Gastrocnemius medialis (tissue), 4 donors: ENCODE results near the gene ALDH6A1. TPM values are rescaled to one million over a fixed set of nuclear protein-coding genes. Genes with fewer than 3 reads are reported as not detected.

Source experiments
- ATAC-seq, 2 donors: fragments of 150-250 bp; one replicate each; pipeline ENCODE4 v1.9.1; 2016
- DNase-seq, 2 donors: peaks; one replicate each; pipeline ENCODE4 v3.0.0-alpha.2; 2019
- H3K27ac ChIP-seq, 4 donors: fragments of 200-600 bp; sonication (generic); 1 replicate in 1 of 4; 2 replicates in 3 of 4; pipeline ENCODE4 v1.5.1; 2016 to 2018; ENCODE audit warnings: mild to moderate bottlenecking in 2 of 4, moderate library complexity in 1 of 4
- H3K27me3 ChIP-seq, 3 donors: fragments of 200-600 bp; sonication (generic) in 2 of 3; 1 replicate in 1 of 3; 2 replicates in 2 of 3; pipeline versions ENCODE4 v1.5.1 to v1.6.0; 2016 to 2019; ENCODE audit warnings: mild to moderate bottlenecking in 1 of 3, moderate library complexity in 1 of 3
- H3K36me3 ChIP-seq, 2 donors: fragments of 200-600 bp; sonication (generic) in 1 of 2; one replicate each; pipeline ENCODE4 v1.5.1; 2017 to 2018
- H3K4me1 ChIP-seq, 2 donors: fragments of 200-600 bp; sonication (generic) in 1 of 2; one replicate each; pipeline ENCODE4 v1.5.1; 2016 to 2017; ENCODE audit warnings: mild to moderate bottlenecking in 2 of 2
- H3K4me3 ChIP-seq, 4 donors: fragments of 200-600 bp; sonication (generic) in 3 of 4; 1 replicate in 1 of 4; 2 replicates in 3 of 4; pipeline ENCODE4 v1.5.1; 2016 to 2019; ENCODE audit warnings: mild to moderate bottlenecking in 2 of 4
- H3K9me3 ChIP-seq, 3 donors: fragments of 200-600 bp; sonication (generic) in 2 of 3; 1 replicate in 1 of 3; 2 replicates in 2 of 3; pipeline ENCODE4 v1.5.1; 2016 to 2019
- CTCF ChIP-seq, 5 experiments: fragments of 450-650 bp in 3 of 5; fragments of 200-600 bp in 2 of 5; sonication (generic) in 2 of 5; IDR thresholded peaks in 4 of 5; conservative IDR thresholded peaks in 1 of 5; 1 replicate in 4 of 5; 2 replicates in 1 of 5; pipeline ENCODE4 v1.5.1; 2016 to 2019; ENCODE audit warnings: antibody characterized with exemption in 5 of 5, mild to moderate bottlenecking in 3 of 5, moderate library complexity in 3 of 5
- POLR2A ChIP-seq, 2 donors: fragments of 450-650 bp; IDR thresholded peaks; one replicate each; pipeline ENCODE4 v1.6.1; 2017; ENCODE audit warnings: antibody characterized with exemption in 2 of 2, mild to moderate bottlenecking in 2 of 2, moderate library complexity in 2 of 2
- in situ Hi-C, 4 donors: fragments of 200-750 bp; cut with MboI; loops; one replicate each; pipeline versions ENCODE4 v1.15.0 to v1.8.0; 2017; ENCODE audit warnings: low sequenced_read_pairs in 4 of 4
- intact Hi-C: fragments of 100-400 bp; cut with DNase I; formaldehyde crosslinking; loops from one replicate; pipeline ENCODE4 v1.15.1; 2023; ENCODE audit warnings: low total_unique reads
- total RNA-seq, 4 donors: library from RNA; depleted of rRNA; stranded (reverse); fragments of >200 nt; gene quantifications; one replicate each; pipeline versions ENCODE4 v1.1.0 to v1.2.3, GENCODE V29; 2016

Gene ALDH6A1
- total RNA-seq, 4 donors from 2014 or later, result 5.9 to 26.3 (median 20.3) TPM

- Histone ChIP-seq H3K4me3 (no peak overlapping the region), H3K36me3 (peaks cover 0 to 29% of the 10 kb centered on the region in 2 donors), H3K4me1 (no peaks in the 10 kb centered on the region), H3K27me3 (no peaks in the 10 kb centered on the region), H3K9me3 (no peaks in the 10 kb centered on the region), H3K27ac (no peak overlapping the region)
- intact Hi-C loops (no loop called here), in situ Hi-C loops (no loop called here)
- ATAC-seq, result no peak
- DNase-seq, result no peak
- TF ChIP-seq CTCF (IDR thresholded peaks at IDR 0.05 in 4 of 5, conservative IDR thresholded peaks at IDR 0.05 in 1 of 5), result no peak
- TF ChIP-seq POLR2A (IDR thresholded peaks at IDR 0.05), result no peak
Observed at GRCh38 chr14:74008843-74009499, 75.3 kb downstream of the ALDH6A1 start.

Other genes with a start within 250 kb of the ALDH6A1 start
- 10 to 100 TPM in 2 of 4 donors, 1 to 10 TPM in 2; 5.6 to 15.7 (median 9.9) TPM for gene PTGR2, start 232.6 kb downstream of the ALDH6A1 start, total RNA-seq
- 10 to 100 TPM; 22.6 to 33.2 (median 24.0) TPM for gene ZNF410, start 197.6 kb downstream of the ALDH6A1 start, total RNA-seq
- gene FAM161B, start 134.4 kb downstream of the ALDH6A1 start, total RNA-seq, result 1 to 10 TPM; 5.0 to 7.7 (median 6.0) TPM
- gene COQ6, start 134.2 kb downstream of the ALDH6A1 start, total RNA-seq, result 10 to 100 TPM; 36.5 to 60.6 (median 42.2) TPM
- gene ENTPD5, start 65.2 kb downstream of the ALDH6A1 start, total RNA-seq, result 10 to 100 TPM in 1 of 4 donors, 1 to 10 TPM in 3; 5.4 to 10.2 (median 7.3) TPM
- 1 to 10 TPM in 3 of 4 donors, under 1 TPM in 1; 0.95 to 8.7 (median 1.9) TPM for gene BBOF1, start 65.1 kb downstream of the ALDH6A1 start, total RNA-seq
- 1 to 10 TPM; 3.4 to 5.6 (median 4.3) TPM for gene LIN52, start 503 bp upstream of the ALDH6A1 start, total RNA-seq
- gene VSX2, start 155.0 kb upstream of the ALDH6A1 start, total RNA-seq, result not detected
- 10 to 100 TPM in 3 of 4 donors, 1 to 10 TPM in 1; 9.1 to 20.0 (median 11.5) TPM for gene ABCD4, start 218.5 kb upstream of the ALDH6A1 start, total RNA-seq